GM19025 (cell line): ENCODE results near the gene TPGS2.

Experiments
- ATAC-seq: cut with Tn5 transposase; IDR thresholded peaks from one replicate; pipeline ENCODE4 v1.9.1; 2021; ENCODE audit warnings: mild to moderate bottlenecking, low read depth, moderate library complexity; ENCODE audit not compliant: unreplicated experiment

The TPGS2 gene

GRCh38 chr18:36745219-36745975 is 83.4 kb downstream of the TPGS2 start:
- no peak for ATAC-seq

DNA sequence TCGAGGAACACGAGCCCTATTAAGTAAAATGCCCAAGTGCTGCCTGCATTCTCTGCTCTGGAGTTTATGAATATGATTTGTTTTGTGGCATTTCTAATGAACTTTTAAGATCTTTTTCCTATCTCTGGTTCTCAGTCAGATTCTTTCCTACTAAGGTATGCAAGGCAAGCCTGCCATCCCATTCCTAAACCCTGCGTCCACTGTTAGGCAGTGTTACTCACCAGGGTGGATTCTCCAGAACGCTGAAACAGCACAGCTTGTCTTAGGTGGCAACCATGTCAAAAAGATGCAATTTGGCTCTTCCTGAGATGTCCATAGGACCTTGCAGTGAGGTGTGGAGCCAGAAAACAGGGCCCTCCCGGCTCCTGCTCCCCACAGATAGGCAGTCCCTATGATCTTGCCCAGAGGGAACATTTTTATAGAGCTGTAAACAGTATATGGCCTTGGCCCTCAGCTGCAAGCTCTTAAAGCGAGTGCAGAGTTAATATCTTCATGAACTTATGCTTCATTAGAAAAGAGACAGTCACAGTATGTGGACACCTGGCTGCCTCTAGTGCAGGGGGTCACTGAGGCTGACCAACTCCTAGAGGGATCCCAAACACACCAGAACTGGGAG is 84.4 kb downstream of the TPGS2 start:
- no peak for ATAC-seq
